Skeletal muscle tissue (tissue), 4 donors: ENCODE measurements around the gene WNT3A. TPM values are rescaled to one million over a fixed set of nuclear protein-coding genes. Genes with fewer than 3 reads are reported as not detected.

ENCODE experiments used
- H3K27ac ChIP-seq: one replicate; pipeline ENCODE4 v1.7.0; 2013; ENCODE audit warnings: mild to moderate bottlenecking, low read depth, low read length, inconsistent platforms
- H3K27me3 ChIP-seq, 3 donors: one replicate each; pipeline ENCODE4 v1.7.0; 2013; ENCODE audit warnings: low read length in 3 of 3; ENCODE audit not compliant: control insufficient read depth in 3 of 3, insufficient read depth in 3 of 3
- H3K36me3 ChIP-seq, 3 donors: one replicate each; pipeline ENCODE4 v1.7.0; 2013; ENCODE audit warnings: low read length in 3 of 3; ENCODE audit not compliant: control insufficient read depth in 3 of 3, insufficient read depth in 3 of 3
- H3K4me1 ChIP-seq, 3 donors: one replicate each; pipeline ENCODE4 v1.7.0; 2013; ENCODE audit warnings: low read length in 3 of 3, mild to moderate bottlenecking in 3 of 3; ENCODE audit not compliant: control insufficient read depth in 3 of 3, insufficient read depth in 3 of 3
- H3K4me3 ChIP-seq, 3 donors: one replicate each; pipeline ENCODE4 v1.7.0; 2013; ENCODE audit warnings: low read length in 3 of 3
- H3K9ac ChIP-seq, 3 donors: one replicate each; pipeline ENCODE4 v1.7.0; 2013; ENCODE audit warnings: low read length in 3 of 3, mild to moderate bottlenecking in 3 of 3, moderate library complexity in 2 of 3, low read depth in 1 of 3
- H3K9me3 ChIP-seq, 3 donors: one replicate each; pipeline ENCODE4 v1.7.0; 2013; ENCODE audit warnings: low read length in 3 of 3; ENCODE audit not compliant: control insufficient read depth in 3 of 3
- total RNA-seq: library from RNA; depleted of rRNA; stranded (reverse); fragments of >200 nt; gene quantifications from one replicate; pipeline ENCODE4 v1.2.3, GENCODE V29; 2014
- donor health status: Osteomylitis.

Gene WNT3A
- total RNA-seq, 1 donor from 2014 or later = not detected

DNA sequence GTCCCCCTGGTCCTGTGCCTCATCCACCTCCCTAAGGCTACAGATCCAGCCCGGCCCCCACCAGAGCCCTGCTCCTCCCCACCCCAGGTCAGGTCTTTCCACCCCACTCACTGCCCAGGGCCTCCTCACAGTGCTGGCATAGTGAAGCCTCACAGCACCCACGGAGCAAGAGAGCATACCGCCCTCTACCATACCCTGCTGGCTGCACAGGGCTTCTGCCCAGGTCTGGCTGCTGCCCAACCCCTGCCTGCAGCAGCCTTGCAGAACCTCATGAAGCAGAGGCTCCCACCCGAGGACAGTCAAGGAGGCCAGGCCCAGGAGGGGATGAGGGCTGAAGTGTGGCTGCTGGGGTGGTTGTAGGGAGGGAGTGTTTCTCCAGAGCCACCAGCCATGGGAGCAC lies 56.0 kb downstream of the WNT3A start:
- no peak overlapping the region for H3K27ac ChIP-seq
- no peak overlapping the region for H3K4me3 ChIP-seq
- H3K9me3 ChIP-seq = peaks cover 0 to 2% (median 0%) of the 10 kb centered on the region in 3 donors
- H3K36me3 ChIP-seq = no peaks in the 10 kb centered on the region
- H3K27me3 ChIP-seq = peaks cover 89 to 93% (median 91%) of the 10 kb centered on the region in 3 donors
- H3K4me1 ChIP-seq = peaks cover 0 to 6% (median 5%) of the 10 kb centered on the region in 3 donors
- no peak overlapping the region for H3K9ac ChIP-seq

DNA sequence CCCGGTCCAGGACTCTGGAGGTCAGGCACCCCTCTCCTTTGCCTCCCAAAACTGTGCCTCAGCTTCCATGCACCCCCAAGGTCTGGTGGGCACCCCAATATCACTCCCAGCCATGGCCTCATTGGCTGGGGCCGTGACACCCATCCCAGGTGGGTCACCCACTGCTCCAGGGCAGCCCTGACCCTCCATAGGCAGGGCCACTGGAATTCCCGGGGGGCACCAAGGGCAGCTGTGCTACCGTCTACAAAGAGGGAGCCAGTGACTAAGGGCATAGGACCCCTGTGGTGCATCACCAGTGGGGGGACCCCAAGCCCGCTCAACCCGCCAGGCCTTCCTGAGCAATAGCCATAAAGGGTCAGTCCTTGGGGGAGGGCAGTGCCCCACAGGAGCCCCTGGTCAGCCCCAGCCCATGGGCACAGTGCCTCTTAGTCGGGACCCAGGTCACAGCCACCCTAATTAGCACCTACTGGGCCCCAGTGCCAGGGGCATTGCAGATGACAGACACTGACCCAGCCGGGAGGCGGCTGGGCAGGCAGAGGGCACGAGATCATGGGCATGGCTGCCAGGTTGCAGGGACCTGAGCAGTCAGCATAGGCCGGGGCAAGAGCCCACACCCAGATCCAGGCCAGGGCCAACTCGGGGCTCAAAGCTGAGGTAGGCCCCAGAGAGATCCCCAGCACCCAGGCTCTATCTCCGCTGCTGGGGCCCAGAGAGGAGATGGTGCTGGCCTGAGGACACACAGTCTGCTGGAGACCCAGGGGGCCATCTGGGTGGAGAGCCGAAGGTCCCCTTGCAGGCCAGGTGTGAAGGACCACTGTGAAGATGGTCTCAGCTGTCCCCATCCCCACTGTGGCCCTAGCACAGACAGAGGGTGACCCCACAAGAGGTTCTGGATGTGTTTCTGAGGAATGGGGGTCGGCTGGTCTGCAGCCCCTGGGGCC lies 56.7 kb downstream of the WNT3A start:
- Histone ChIP-seq H3K4me3 (no peak overlapping the region), H3K9ac (no peak overlapping the region), H3K9me3 (no peaks in the 10 kb centered on the region), H3K27ac (no peak overlapping the region), H3K4me1 (peaks cover 0 to 6% (median 5%) of the 10 kb centered on the region in 3 donors), H3K36me3 (no peaks in the 10 kb centered on the region), H3K27me3 (peaks cover 89 to 95% (median 91%) of the 10 kb centered on the region in 3 donors)

DNA sequence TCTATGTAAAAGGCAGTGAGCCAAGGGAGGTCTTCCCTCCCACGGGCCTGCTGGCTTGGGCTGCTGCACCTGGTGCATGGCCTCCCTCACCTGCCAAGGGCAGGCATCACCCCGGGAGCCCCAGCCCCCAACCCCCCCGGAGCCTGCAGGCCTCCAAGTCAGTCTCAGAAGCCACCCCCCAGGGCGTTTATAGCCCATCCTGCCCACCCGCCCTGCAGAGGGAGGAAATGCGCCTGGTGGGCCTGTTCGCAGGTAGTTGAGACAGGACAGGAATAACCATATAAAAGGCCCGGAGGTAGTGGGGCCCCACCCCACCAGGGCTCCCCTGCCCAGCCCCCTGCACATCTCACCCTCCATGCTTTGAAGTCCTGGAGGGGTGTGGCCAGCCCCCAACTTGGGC lies 57.5 kb downstream of the WNT3A start:
- Histone ChIP-seq H3K36me3 (no peaks in the 10 kb centered on the region), H3K9me3 (no peaks in the 10 kb centered on the region), H3K27ac (no peak overlapping the region), H3K9ac (no peak overlapping the region), H3K4me1 (peaks cover 0 to 6% (median 5%) of the 10 kb centered on the region in 3 donors), H3K4me3 (no peak overlapping the region), H3K27me3 (peaks cover 84 to 94% (median 90%) of the 10 kb centered on the region in 3 donors)

DNA sequence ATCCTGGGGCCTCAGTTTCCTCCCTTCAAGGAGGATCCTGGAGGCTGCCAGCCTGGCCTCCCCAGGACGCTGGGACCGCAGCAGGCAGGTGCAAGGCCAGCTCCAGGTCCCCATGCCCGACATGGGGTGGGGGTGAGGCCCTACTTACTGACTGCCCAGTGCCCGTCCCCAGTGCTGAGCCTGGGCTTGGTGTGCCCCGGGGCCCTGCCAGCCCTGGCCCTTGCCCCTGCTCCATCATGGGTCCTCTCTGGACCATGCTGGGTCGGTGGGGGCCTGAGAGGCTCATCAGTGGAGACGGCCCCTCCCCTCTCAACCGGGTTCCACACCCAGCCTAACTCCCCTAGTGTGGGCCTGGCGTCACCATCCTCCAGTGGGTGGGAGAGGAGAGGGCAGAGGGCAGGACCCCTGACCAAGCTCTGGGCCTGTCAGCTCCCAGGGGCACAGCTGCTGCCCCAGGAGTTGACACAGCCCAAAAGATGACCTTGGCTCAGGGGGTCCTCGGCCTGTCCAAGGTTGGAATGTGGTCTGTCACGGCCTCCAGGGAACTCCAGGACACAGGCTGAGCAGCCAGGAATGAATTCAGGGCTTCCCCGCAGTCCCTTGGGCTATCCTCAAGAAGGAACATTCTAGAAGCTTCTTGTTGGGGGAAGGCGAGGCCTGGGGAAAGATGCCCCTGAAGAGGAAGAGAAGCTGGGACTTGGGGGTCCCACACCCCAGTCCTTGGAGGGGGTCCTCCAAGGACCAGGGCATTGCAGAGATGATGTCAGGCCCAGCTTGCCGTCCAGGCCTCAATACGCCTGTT lies 58.1 kb downstream of the WNT3A start:
- Histone ChIP-seq H3K4me3 (no peak overlapping the region), H3K27ac (no peak overlapping the region), H3K9ac (no peak overlapping the region), H3K9me3 (no peaks in the 10 kb centered on the region), H3K27me3 (peaks cover 82 to 93% (median 87%) of the 10 kb centered on the region in 3 donors), H3K4me1 (peaks cover 0 to 5% (median 4%) of the 10 kb centered on the region in 3 donors), H3K36me3 (no peaks in the 10 kb centered on the region)

DNA sequence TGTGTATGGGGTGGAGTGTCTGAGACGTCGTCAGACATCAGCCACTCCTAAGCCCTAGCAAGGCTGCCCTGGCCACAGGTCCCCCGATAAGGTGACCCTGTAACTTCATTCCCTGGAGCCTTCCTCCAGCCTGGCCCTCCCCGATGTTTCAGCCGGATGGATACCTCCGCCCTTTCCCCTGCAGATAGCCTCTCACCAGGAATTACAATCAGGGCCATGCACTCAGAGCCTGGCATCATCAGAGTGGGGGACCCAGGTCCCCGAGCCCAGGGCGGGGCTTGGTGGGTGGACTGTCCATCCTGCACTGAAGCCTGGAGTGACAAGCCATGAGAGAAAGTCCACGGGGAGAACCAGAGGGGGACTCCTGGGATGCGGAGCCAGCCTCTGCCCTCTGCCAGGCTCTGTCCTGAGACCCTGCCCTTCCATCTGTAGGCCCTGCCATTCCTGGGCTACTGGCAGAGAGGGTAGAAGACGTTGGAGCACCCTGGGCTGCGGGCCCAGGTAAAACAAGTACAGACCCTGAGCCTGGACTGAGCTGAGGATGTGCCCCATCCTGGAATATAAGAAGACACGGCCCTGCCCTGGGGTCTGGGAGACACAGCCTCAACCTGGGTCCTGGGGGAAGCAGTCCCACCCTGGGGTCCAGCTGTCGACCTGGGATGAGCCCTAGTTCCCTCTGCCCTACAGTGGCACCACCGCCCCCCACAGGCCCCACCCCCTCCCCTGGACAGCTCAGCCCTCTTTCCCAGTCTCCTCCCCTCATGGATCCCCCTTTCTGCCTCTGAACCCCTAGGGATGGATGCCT lies 58.9 kb downstream of the WNT3A start:
- no peak overlapping the region for H3K4me3 ChIP-seq
- no peak overlapping the region for H3K9ac ChIP-seq
- H3K9me3 ChIP-seq = no peaks in the 10 kb centered on the region
- H3K27me3 ChIP-seq = peaks cover 76 to 88% (median 83%) of the 10 kb centered on the region in 3 donors
- peaks cover 0 to 3% (median 0%) of the 10 kb centered on the region in 3 donors for H3K4me1 ChIP-seq
- H3K36me3 ChIP-seq = no peaks in the 10 kb centered on the region
- no peak overlapping the region for H3K27ac ChIP-seq

DNA sequence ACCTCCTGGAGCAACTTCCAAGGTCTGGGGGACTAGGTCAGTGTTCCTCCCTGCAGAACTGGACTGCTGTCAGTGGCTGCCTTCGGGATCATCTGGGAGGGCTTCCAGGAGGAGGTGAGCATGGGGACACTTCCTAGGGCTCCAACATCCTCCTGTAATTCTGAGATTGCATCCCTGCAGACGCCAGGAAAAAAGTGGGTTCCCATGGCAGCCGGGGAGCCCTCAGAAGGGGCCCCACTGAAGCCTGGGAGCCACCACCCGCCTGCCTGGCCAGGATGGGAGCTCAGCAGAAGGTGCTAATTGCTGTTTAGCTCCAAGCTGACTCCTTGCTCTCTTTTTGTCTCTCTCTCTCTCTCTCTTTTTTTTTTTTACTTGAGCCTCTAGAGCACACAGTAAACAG lies 59.6 kb downstream of the WNT3A start:
- H3K4me3 ChIP-seq = no peak overlapping the region
- no peaks in the 10 kb centered on the region for H3K36me3 ChIP-seq
- H3K9me3 ChIP-seq = no peaks in the 10 kb centered on the region
- H3K27ac ChIP-seq = no peak overlapping the region
- H3K27me3 ChIP-seq = peaks cover 75 to 84% (median 82%) of the 10 kb centered on the region in 3 donors
- H3K4me1 ChIP-seq = no peaks in the 10 kb centered on the region
- no peak overlapping the region for H3K9ac ChIP-seq

DNA sequence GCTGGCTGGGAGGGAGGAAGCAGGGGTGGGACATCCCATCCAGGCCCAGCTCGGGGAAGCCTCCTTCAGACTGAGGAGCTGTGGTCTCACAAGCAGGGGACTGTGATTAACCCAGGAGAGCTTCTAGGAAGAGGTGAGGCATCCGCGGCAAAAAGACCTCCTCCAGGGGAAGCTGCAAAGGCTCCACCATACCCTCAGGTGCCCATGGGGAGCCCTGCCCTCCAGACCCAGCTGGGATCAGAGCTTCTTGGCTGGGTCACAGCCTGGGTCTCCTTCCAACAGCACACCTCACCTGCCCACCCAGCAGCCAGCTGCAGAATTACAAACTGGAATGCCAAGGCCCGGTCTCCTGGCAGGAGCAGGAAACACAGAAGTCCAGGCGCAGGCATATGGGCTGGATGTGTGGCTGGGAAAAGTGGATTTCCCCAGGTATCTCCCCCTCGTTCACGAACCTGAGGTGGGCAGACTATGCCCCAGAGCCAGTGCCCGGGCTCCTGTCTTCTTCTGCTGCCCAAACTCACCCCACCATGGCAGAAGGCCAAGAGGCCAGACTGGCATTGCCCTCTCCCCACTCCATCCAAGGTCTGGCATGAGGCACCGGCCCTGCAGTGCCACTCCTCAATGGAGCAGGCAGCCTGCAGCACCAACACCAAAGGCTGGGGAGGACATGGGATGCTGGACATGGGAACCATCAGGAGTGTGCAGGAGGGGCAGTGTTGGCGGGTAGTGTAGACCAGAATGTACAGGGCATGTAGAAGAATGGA lies 60.3 kb downstream of the WNT3A start:
- Histone ChIP-seq H3K4me1 (no peaks in the 10 kb centered on the region), H3K9me3 (no peaks in the 10 kb centered on the region), H3K27ac (no peak overlapping the region), H3K27me3 (peaks cover 70 to 81% (median 77%) of the 10 kb centered on the region in 3 donors), H3K9ac (no peak overlapping the region), H3K36me3 (no peaks in the 10 kb centered on the region), H3K4me3 (no peak overlapping the region)

DNA sequence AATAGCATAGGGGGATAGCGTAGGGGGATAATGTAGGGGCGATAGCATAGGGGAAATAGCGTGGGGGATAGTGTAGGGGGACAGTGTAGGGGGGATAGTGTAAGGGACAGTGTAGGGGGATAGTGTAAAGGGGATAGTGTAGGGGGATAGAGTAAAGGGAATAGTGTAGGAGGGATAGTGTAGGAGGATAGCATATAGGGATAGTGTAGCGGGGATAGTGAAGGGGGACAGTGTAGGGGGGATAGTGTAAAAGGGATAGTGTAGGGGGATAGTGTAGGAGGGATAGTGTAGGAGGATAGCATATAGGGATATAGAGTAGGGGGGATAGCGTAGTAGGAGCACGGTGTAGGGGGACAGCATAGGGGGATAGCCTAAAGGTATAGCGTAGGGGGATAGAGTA lies 61.6 kb downstream of the WNT3A start:
- H3K9ac ChIP-seq = no peak overlapping the region
- H3K4me1 ChIP-seq = no peaks in the 10 kb centered on the region
- H3K36me3 ChIP-seq = no peaks in the 10 kb centered on the region
- no peak overlapping the region for H3K27ac ChIP-seq
- no peaks in the 10 kb centered on the region for H3K9me3 ChIP-seq
- no peak overlapping the region for H3K4me3 ChIP-seq
- peaks cover 63 to 80% (median 75%) of the 10 kb centered on the region in 3 donors for H3K27me3 ChIP-seq

DNA sequence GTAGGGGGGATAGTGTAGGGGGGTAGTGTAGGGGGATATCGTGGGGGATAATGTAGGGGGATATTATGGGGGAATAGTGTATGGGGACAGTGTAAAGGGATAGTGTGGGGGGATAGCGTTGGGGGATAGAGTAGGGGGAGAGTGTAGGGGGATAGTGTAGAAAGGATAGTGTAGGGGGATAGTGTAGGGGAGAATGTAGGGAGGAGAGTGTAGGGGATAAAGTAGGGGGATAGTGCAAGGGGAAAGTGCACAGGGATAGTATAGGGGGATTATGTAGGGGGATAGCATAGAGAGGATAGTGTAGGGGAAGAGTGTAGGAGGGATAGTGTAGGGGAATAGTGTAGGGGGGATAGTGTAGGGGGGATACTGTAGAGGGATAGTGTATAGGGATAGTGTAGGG lies 63.4 kb downstream of the WNT3A start:
- H3K9ac ChIP-seq = no peak overlapping the region
- no peak overlapping the region for H3K27ac ChIP-seq
- H3K4me1 ChIP-seq = no peaks in the 10 kb centered on the region
- H3K9me3 ChIP-seq = no peaks in the 10 kb centered on the region
- H3K36me3 ChIP-seq = no peaks in the 10 kb centered on the region
- H3K4me3 ChIP-seq = no peak overlapping the region
- peaks cover 62 to 80% (median 70%) of the 10 kb centered on the region in 3 donors for H3K27me3 ChIP-seq
